ENCODE results near the gene FCRL1. TPM values are rescaled to one million over a fixed set of nuclear protein-coding genes. Genes with fewer than 3 reads are reported as not detected.

FCRL1 gene
- total and polyA plus RNA-seq, 9 donors: 0.05 to 0.37 (median 0.14) TPM; not detected in 3

DNA sequence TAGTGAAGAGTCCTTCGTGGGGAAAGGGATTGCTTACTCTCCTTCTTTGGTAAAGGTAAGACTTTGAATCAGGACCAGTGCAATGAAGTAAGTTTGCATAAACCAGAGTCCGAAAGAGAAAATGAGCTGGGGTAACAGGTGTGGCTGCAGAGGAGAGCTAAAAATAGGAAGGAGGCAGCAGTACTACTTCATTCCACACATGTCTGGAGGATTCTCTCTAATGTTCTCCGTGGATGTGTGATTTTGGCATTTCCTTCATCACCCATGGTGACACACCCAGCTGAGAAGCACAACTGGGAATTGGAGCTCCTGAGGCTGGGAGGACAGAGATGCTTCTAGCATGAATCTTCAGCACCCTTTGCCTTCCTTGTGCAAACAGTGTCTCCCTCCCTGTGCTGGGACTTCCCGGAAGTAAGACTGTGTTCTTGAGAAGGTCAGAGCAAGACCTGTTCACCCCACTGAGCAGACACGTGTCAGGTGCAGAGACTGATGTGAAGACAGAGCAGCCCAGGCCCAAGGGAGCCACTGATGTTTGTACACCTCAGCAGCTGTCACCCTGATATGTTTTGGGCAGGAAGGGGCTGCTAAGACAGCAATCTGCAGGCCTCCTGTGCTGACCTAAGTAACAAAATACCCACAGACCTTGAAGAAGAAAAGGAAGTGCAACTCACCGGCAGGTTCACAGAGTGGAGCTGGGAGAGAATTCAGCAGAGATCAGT is 13.3 kb downstream of the FCRL1 start:
- Histone ChIP-seq H3K4me3 (ENCODE audit: low read length) (no peak overlapping the region), H3K9me3 (replicated peaks; ENCODE audit: control insufficient read depth, low read depth, low read length) (no peaks in the 10 kb centered on the region), H3K36me3 (ENCODE audit: control insufficient read depth, insufficient read depth, low read length) (no peaks in the 10 kb centered on the region), H3K4me1 (ENCODE audit: control insufficient read depth, insufficient read depth, low read length) (no peaks in the 10 kb centered on the region), H3K27ac (ENCODE audit: low read length) (no peak overlapping the region), H3K27me3 (ENCODE audit: control insufficient read depth, insufficient read depth, low read length) (no peaks in the 10 kb centered on the region)
- 50% methylated on average over 2 of the region's 6 CpGs for WGBS (ENCODE audit: insufficient coverage)
- no peak for DNase-seq

GRCh38 chr1:157803851-157804250 is 16.1 kb downstream of the FCRL1 start:
- Histone ChIP-seq H3K4me1 (ENCODE audit: control insufficient read depth, insufficient read depth, low read length) (no peaks in the 10 kb centered on the region), H3K4me3 (ENCODE audit: low read length) (no peak overlapping the region), H3K27me3 (ENCODE audit: control insufficient read depth, insufficient read depth, low read length) (no peaks in the 10 kb centered on the region), H3K36me3 (ENCODE audit: control insufficient read depth, insufficient read depth, low read length) (no peaks in the 10 kb centered on the region), H3K9me3 (replicated peaks; ENCODE audit: control insufficient read depth, low read depth, low read length) (no peaks in the 10 kb centered on the region), H3K27ac (ENCODE audit: low read length) (no peak overlapping the region)
- DNase-seq: peak; percentile 7
- WGBS (ENCODE audit: insufficient coverage): 78% methylated on average over 4 of the region's 7 CpGs

- no peak for DNase-seq
- no peaks in the 10 kb centered on the region for H3K4me1 ChIP-seq (ENCODE audit: control insufficient read depth, insufficient read depth, low read length)
- H3K36me3 ChIP-seq (ENCODE audit: control insufficient read depth, insufficient read depth, low read length): no peaks in the 10 kb centered on the region
- no peaks in the 10 kb centered on the region for H3K9me3 ChIP-seq (replicated peaks; ENCODE audit: control insufficient read depth, low read depth, low read length)
- 80% methylated on average over 1 of the region's 1 CpG for WGBS (ENCODE audit: insufficient coverage)
- H3K4me3 ChIP-seq (ENCODE audit: low read length): no peak overlapping the region
- no peaks in the 10 kb centered on the region for H3K27me3 ChIP-seq (ENCODE audit: control insufficient read depth, insufficient read depth, low read length)
- no peak overlapping the region for H3K27ac ChIP-seq (ENCODE audit: low read length)
Observed at GRCh38 chr1:157799996-157800395, 19.9 kb downstream of the FCRL1 start.

DNA sequence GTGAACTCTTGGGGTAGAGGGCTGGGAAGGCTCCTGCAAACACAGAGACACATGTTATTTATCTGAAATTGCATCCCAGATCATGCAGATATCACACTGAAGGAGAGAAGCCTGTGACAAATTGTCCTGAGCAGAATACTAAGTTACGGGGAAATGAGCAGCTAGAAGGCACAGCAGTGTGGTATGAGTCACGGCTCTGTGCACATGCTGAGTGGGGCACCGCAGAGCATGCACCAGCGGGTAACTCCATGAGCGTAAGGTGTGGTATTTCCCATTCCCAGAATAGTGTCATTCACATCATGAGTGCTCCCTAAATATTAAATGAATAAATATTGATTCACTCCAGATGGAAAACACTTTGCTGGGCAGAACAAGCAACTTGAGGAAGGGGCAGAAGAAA is 21.7 kb downstream of the FCRL1 start:
- no peaks in the 10 kb centered on the region for H3K9me3 ChIP-seq (replicated peaks; ENCODE audit: control insufficient read depth, low read depth, low read length)
- H3K27me3 ChIP-seq (ENCODE audit: control insufficient read depth, insufficient read depth, low read length): no peaks in the 10 kb centered on the region
- no peak overlapping the region for H3K4me3 ChIP-seq (ENCODE audit: low read length)
- H3K36me3 ChIP-seq (ENCODE audit: control insufficient read depth, insufficient read depth, low read length): no peaks in the 10 kb centered on the region
- no peaks in the 10 kb centered on the region for H3K4me1 ChIP-seq (ENCODE audit: control insufficient read depth, insufficient read depth, low read length)
- 67% methylated on average over 1 of the region's 5 CpGs for WGBS (ENCODE audit: insufficient coverage)
- no peak overlapping the region for H3K27ac ChIP-seq (ENCODE audit: low read length)
- no peak for DNase-seq

- Histone ChIP-seq H3K9me3 (replicated peaks; ENCODE audit: control insufficient read depth, low read depth, low read length) (no peaks in the 10 kb centered on the region), H3K36me3 (ENCODE audit: control insufficient read depth, insufficient read depth, low read length) (no peaks in the 10 kb centered on the region), H3K4me1 (ENCODE audit: control insufficient read depth, insufficient read depth, low read length) (no peaks in the 10 kb centered on the region), H3K27ac (ENCODE audit: low read length) (no peak overlapping the region), H3K4me3 (ENCODE audit: low read length) (no peak overlapping the region), H3K27me3 (ENCODE audit: control insufficient read depth, insufficient read depth, low read length) (no peaks in the 10 kb centered on the region)
- WGBS (ENCODE audit: insufficient coverage): no CpG with 5 or more reads among the region's 1 CpG
- DNase-seq: peak; percentile 19
Observed at GRCh38 chr1:157785248-157785647, 34.7 kb downstream of the FCRL1 start.

DNA sequence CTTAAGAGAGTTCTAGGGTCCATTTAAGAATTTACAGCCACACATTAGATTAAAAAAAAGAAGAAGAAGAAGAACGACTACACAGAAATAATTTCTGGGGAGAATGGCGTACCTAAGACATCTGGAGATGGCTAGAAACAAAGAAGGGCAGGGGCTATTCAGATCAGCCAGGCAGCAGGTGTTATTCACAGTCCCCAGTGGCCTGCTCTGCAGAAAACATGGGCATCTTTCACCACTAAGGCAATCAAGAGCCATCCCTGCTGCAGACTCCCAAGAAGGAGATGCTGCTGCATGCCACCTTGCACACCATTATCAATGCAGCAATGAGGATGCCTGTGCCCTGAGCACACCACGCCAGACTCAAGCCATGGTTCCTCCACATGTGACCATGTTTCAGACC is 35.1 kb downstream of the FCRL1 start:
- Histone ChIP-seq H3K27me3 (ENCODE audit: control insufficient read depth, insufficient read depth, low read length) (no peaks in the 10 kb centered on the region), H3K9me3 (replicated peaks; ENCODE audit: control insufficient read depth, low read depth, low read length) (no peaks in the 10 kb centered on the region), H3K36me3 (ENCODE audit: control insufficient read depth, insufficient read depth, low read length) (no peaks in the 10 kb centered on the region), H3K4me1 (ENCODE audit: control insufficient read depth, insufficient read depth, low read length) (no peaks in the 10 kb centered on the region), H3K4me3 (ENCODE audit: low read length) (no peak overlapping the region), H3K27ac (ENCODE audit: low read length) (no peak overlapping the region)
- no peak for DNase-seq
- WGBS (ENCODE audit: insufficient coverage): 90% methylated on average over 1 of the region's 3 CpGs

- Histone ChIP-seq H3K4me1 (ENCODE audit: control insufficient read depth, insufficient read depth, low read length) (no peaks in the 10 kb centered on the region), H3K4me3 (ENCODE audit: low read length) (no peak overlapping the region), H3K27ac (ENCODE audit: low read length) (no peak overlapping the region), H3K27me3 (ENCODE audit: control insufficient read depth, insufficient read depth, low read length) (no peaks in the 10 kb centered on the region), H3K36me3 (ENCODE audit: control insufficient read depth, insufficient read depth, low read length) (no peaks in the 10 kb centered on the region), H3K9me3 (replicated peaks; ENCODE audit: control insufficient read depth, low read depth, low read length) (no peaks in the 10 kb centered on the region)
- peak; percentile 12 for DNase-seq
- 92% methylated on average over 1 of the region's 1 CpG for WGBS (ENCODE audit: insufficient coverage)
Observed at GRCh38 chr1:157782931-157783330, 37.0 kb downstream of the FCRL1 start.

DNA sequence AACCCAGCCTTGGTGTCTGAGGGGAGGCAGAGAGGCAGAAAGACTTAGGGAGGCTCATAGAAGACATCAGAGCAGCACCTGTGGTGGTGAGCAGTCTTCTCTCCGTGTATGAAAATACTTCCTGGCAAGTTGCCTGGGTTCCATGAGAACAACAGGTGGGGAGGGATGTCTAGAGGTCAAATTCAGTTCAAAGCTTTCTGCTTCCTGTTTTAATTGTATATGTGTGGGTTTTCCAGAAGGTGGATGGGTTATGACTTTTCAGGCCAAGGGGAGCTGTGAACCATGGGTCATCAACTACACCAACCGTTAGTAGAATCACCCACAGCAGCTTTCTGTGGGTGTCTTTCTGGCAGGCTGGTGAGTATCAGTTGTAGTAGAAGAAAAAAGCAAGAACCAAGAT is 38.9 kb downstream of the FCRL1 start:
- WGBS (ENCODE audit: insufficient coverage): 22% methylated on average over 1 of the region's 2 CpGs
- Histone ChIP-seq H3K27ac (ENCODE audit: low read length) (no peak overlapping the region), H3K4me1 (ENCODE audit: control insufficient read depth, insufficient read depth, low read length) (no peaks in the 10 kb centered on the region), H3K4me3 (ENCODE audit: low read length) (no peak overlapping the region), H3K36me3 (ENCODE audit: control insufficient read depth, insufficient read depth, low read length) (no peaks in the 10 kb centered on the region), H3K9me3 (replicated peaks; ENCODE audit: control insufficient read depth, low read depth, low read length) (no peaks in the 10 kb centered on the region), H3K27me3 (ENCODE audit: control insufficient read depth, insufficient read depth, low read length) (no peaks in the 10 kb centered on the region)
- DNase-seq: peak; percentile 8

DNA sequence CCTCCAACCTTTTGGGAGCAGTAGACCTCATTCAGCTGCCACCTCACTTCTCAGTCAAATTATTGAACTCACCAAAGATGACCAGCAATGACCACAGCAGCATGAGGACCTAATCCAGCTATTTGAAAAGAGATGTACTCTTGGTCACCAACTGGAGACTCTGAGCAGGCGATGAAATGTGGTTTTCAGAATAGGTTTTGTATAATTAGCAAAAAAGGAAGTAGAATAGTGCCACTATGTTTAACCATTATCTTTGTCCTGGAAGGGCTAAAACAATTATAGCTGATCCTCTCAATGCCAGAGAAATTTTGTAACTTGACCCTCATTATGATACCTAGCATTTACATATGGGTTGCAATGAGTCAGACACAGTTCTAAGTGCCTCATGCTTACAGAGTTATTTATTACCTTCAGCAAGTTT is 42.9 kb downstream of the FCRL1 start, which contains the start of gene FCRL2:
TSS of gene FCRL2 (minus strand) at position 162 of the 421 bp plus-strand sequence. CDS start at position 103, 59 bp downstream.
- no peak within 1 kb of the TSS for H3K4me3 ChIP-seq (ENCODE audit: low read length)
- no peaks in the 10 kb centered on the region for H3K9me3 ChIP-seq (replicated peaks; ENCODE audit: control insufficient read depth, low read depth, low read length)
- WGBS (ENCODE audit: insufficient coverage): 80% methylated on average over 1 of the region's 1 CpG
- H3K36me3 ChIP-seq (ENCODE audit: control insufficient read depth, insufficient read depth, low read length): no peaks in the 10 kb centered on the region
- H3K4me1 ChIP-seq (ENCODE audit: control insufficient read depth, insufficient read depth, low read length): no peaks in the 10 kb centered on the region
- no peaks in the 10 kb centered on the region for H3K27me3 ChIP-seq (ENCODE audit: control insufficient read depth, insufficient read depth, low read length)
- H3K27ac ChIP-seq (ENCODE audit: low read length): no peak within 1 kb of the TSS
- no peak for DNase-seq

GRCh38 chr1:157775101-157775870 is 44.6 kb downstream of the FCRL1 start:
- Histone ChIP-seq H3K4me3 (ENCODE audit: low read length) (no peak overlapping the region), H3K4me1 (ENCODE audit: control insufficient read depth, insufficient read depth, low read length) (no peaks in the 10 kb centered on the region), H3K27ac (ENCODE audit: low read length) (no peak overlapping the region), H3K36me3 (ENCODE audit: control insufficient read depth, insufficient read depth, low read length) (no peaks in the 10 kb centered on the region), H3K9me3 (replicated peaks; ENCODE audit: control insufficient read depth, low read depth, low read length) (no peaks in the 10 kb centered on the region), H3K27me3 (ENCODE audit: control insufficient read depth, insufficient read depth, low read length) (no peaks in the 10 kb centered on the region)
- DNase-seq: no peak
- 81% methylated on average over 3 of the region's 4 CpGs for WGBS (ENCODE audit: insufficient coverage)
